ENCODE data around the gene DNAJB6.

DNAJB6 gene

GRCh38 chr7:157415486-157415885 is 78.7 kb downstream of the DNAJB6 start:
- 99% methylated on average over 11 of the region's 16 CpGs for WGBS (ENCODE audit: insufficient coverage)

DNA sequence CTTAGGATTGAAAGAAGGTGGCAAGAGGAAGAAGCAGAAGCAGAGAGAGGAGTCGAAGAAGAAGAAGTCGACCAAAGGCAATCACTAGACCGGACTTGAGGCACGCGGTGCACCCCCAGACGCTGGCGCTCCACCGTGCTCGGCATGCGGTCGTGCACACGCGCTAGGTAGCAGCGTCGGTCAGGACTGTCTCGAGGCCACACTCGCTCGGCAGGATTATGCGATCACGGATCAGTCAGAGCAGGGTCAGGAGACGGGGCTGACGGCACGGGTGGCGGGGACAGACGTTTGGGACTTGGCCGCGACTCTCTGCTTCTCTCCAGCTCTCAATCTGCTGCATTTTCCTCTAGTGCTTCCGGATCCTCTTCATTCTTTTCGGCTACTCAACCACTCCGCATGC is 79.2 kb downstream of the DNAJB6 start:
- no peak overlapping the region for H3K4me3 ChIP-seq (ENCODE audit: control insufficient read depth in 1 of 7, extremely low read depth in 1 of 7, insufficient read depth in 4 of 7, low read depth in 2 of 7, low read length in 6 of 7)
- H3K4me1 ChIP-seq (ENCODE audit: control extremely low read depth in 1 of 4, control insufficient read depth in 4 of 4, insufficient read depth in 4 of 4, low read length in 3 of 4): no peaks in the 10 kb centered on the region
- H3K27me3 ChIP-seq (replicated peaks in 2 of 5; ENCODE audit: control insufficient read depth in 4 of 5, insufficient read depth in 5 of 5, low read length in 4 of 5): no peaks in the 10 kb centered on the region
- no peak overlapping the region for H3K27ac ChIP-seq (ENCODE audit: insufficient read depth in 1 of 2, low read depth in 1 of 2, low read length in 2 of 2, poor library complexity in 1 of 2, severe bottlenecking in 2 of 2)
- DNase-seq: no peak
- H3K36me3 ChIP-seq (ENCODE audit: control insufficient read depth in 4 of 4, insufficient read depth in 4 of 4, low read length in 3 of 4): peaks cover 2 to 66% (median 44%) of the 10 kb centered on the region in 4 experiments
- H3K9me3 ChIP-seq (ENCODE audit: control extremely low read depth in 1 of 5, control insufficient read depth in 4 of 5, insufficient read depth in 2 of 5, low read depth in 1 of 5, low read length in 4 of 5): no peaks in the 10 kb centered on the region
- POLR2A ChIA-PET: no interaction called here
- 98% methylated on average over 27 of the region's 30 CpGs for WGBS (ENCODE audit: insufficient coverage)
- CTCF ChIA-PET: interaction anchor here (1.1 kb wide), 1 partner anchor 11 kb away, joined by 3 read pairs; no protein-coding TSS in a partner anchor

More at GRCh38 chr7:157415486-157415885, 78.7 kb downstream of the DNAJB6 start:
- H3K4me1 ChIP-seq (ENCODE audit: control extremely low read depth in 1 of 4, control insufficient read depth in 4 of 4, insufficient read depth in 4 of 4, low read length in 3 of 4): no peaks in the 10 kb centered on the region
- DNase-seq: no peak
- no peaks in the 10 kb centered on the region for H3K9me3 ChIP-seq (ENCODE audit: control extremely low read depth in 1 of 5, control insufficient read depth in 4 of 5, insufficient read depth in 2 of 5, low read depth in 1 of 5, low read length in 4 of 5)
- POLR2A ChIA-PET: no interaction called here
- no peak overlapping the region for H3K27ac ChIP-seq (ENCODE audit: insufficient read depth in 1 of 2, low read depth in 1 of 2, low read length in 2 of 2, poor library complexity in 1 of 2, severe bottlenecking in 2 of 2)
- peaks cover 2 to 68% (median 49%) of the 10 kb centered on the region in 4 experiments for H3K36me3 ChIP-seq (ENCODE audit: control insufficient read depth in 4 of 4, insufficient read depth in 4 of 4, low read length in 3 of 4)
- CTCF ChIA-PET: interaction anchor here (1.1 kb wide), 1 partner anchor 10 kb away, joined by 3 read pairs; no protein-coding TSS in a partner anchor
- no peaks in the 10 kb centered on the region for H3K27me3 ChIP-seq (replicated peaks in 2 of 5; ENCODE audit: control insufficient read depth in 4 of 5, insufficient read depth in 5 of 5, low read length in 4 of 5)
- no peak overlapping the region for H3K4me3 ChIP-seq (ENCODE audit: control insufficient read depth in 1 of 7, extremely low read depth in 1 of 7, insufficient read depth in 4 of 7, low read depth in 2 of 7, low read length in 6 of 7)

DNA sequence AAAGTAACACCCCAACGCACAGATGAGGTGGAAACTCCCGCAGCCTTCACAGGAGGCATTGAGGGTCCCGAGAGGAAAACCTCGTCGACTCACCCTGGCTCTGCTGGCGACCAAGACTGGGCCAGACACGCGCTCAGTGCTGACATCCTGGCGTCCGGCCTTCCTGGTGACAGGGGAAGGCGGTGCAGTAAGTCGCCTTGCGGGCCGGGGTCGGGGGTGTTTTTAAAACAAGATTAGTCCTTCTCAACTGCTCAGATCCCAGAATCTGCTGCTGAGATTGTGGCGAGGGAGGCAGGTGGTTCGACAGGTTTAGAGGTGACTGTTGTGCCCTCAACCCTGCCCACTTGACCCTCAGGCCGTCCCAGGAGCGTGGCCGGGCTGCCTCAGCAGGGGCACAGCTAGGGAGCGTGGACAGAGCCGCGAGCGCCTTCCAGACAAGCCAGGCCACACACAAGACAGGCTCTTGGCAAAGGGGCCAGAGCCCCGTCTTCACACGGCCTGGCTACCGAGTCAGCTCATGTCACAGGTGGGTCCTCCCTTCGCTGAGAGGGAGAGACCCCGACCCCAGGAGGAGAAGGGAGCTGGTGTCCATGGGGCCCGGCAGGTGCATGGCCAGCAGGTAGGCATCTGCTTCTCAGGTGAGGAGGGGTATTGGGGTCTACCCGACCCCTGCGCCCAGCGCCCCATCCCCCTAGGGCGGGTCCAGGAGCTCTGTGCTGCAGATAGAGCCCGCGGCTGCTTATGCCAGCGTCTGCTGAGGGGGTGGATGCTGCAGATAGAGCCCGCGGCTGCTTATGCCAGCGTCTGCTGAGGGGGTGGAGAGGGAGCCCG is 81.6 kb downstream of the DNAJB6 start:
- 94% methylated on average over 40 of the region's 41 CpGs for WGBS (ENCODE audit: insufficient coverage)
- Histone ChIP-seq H3K36me3 (ENCODE audit: control insufficient read depth in 4 of 4, insufficient read depth in 4 of 4, low read length in 3 of 4) (peaks cover 2 to 45% (median 34%) of the 10 kb centered on the region in 4 experiments), H3K27me3 (replicated peaks in 2 of 5; ENCODE audit: control insufficient read depth in 4 of 5, insufficient read depth in 5 of 5, low read length in 4 of 5) (no peaks in the 10 kb centered on the region), H3K4me1 (ENCODE audit: control extremely low read depth in 1 of 4, control insufficient read depth in 4 of 4, insufficient read depth in 4 of 4, low read length in 3 of 4) (no peaks in the 10 kb centered on the region), H3K27ac (ENCODE audit: insufficient read depth in 1 of 2, low read depth in 1 of 2, low read length in 2 of 2, poor library complexity in 1 of 2, severe bottlenecking in 2 of 2) (no peak overlapping the region), H3K9me3 (ENCODE audit: control extremely low read depth in 1 of 5, control insufficient read depth in 4 of 5, insufficient read depth in 2 of 5, low read depth in 1 of 5, low read length in 4 of 5) (no peaks in the 10 kb centered on the region), H3K4me3 (ENCODE audit: control insufficient read depth in 1 of 7, extremely low read depth in 1 of 7, insufficient read depth in 4 of 7, low read depth in 2 of 7, low read length in 6 of 7) (no peak overlapping the region)
- ChIA-PET CTCF (interaction anchor here (0.9 to 1.6 kb wide), 3 partner anchors 11 to 21 kb away, joined by 3 to 4 read pairs (median 3); no protein-coding TSS in a partner anchor), POLR2A (no interaction called here)
- peak in 1 of 3 donors; percentile 43 for DNase-seq

- H3K27ac ChIP-seq (ENCODE audit: insufficient read depth in 1 of 2, low read depth in 1 of 2, low read length in 2 of 2, poor library complexity in 1 of 2, severe bottlenecking in 2 of 2): no peak overlapping the region
- H3K4me3 ChIP-seq (ENCODE audit: control insufficient read depth in 1 of 7, extremely low read depth in 1 of 7, insufficient read depth in 4 of 7, low read depth in 2 of 7, low read length in 6 of 7): no peak overlapping the region
- no peaks in the 10 kb centered on the region for H3K27me3 ChIP-seq (replicated peaks in 2 of 5; ENCODE audit: control insufficient read depth in 4 of 5, insufficient read depth in 5 of 5, low read length in 4 of 5)
- CTCF ChIA-PET: interaction anchor here (0.9 to 1.0 kb wide), 3 partner anchors 12 to 21 kb away, joined by 3 to 4 read pairs (median 3); no protein-coding TSS in a partner anchor
- DNase-seq: no peak
- peaks cover 2 to 44% (median 34%) of the 10 kb centered on the region in 4 experiments for H3K36me3 ChIP-seq (ENCODE audit: control insufficient read depth in 4 of 4, insufficient read depth in 4 of 4, low read length in 3 of 4)
- 100% methylated on average over 1 of the region's 8 CpGs for WGBS (ENCODE audit: insufficient coverage)
- H3K4me1 ChIP-seq (ENCODE audit: control extremely low read depth in 1 of 4, control insufficient read depth in 4 of 4, insufficient read depth in 4 of 4, low read length in 3 of 4): no peaks in the 10 kb centered on the region
- POLR2A ChIA-PET: no interaction called here
- no peaks in the 10 kb centered on the region for H3K9me3 ChIP-seq (ENCODE audit: control extremely low read depth in 1 of 5, control insufficient read depth in 4 of 5, insufficient read depth in 2 of 5, low read depth in 1 of 5, low read length in 4 of 5)
Observed at GRCh38 chr7:157419035-157419293, 82.2 kb downstream of the DNAJB6 start.

DNA sequence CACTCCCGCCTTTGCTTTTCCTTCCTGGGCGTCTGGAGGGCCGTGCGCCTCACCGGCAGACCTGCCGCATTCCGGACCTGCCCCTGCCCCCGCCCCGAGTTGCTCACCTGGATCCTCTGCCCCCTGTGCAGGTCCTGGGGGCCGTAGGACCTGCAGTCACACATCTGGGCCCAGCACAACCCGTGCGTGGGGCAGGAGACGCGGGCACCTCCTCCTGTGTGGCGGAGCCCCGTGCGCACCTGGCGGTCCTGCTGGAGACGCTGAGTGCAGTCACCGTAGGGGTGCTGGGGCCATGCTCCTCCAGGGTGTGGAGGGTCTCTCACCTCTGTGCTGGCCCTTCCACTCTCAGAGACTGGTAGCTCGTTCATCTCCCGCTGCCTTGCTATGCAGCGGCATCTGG is 85.5 kb downstream of the DNAJB6 start:
- DNase-seq: no peak
- H3K36me3 ChIP-seq (ENCODE audit: control insufficient read depth in 4 of 4, insufficient read depth in 4 of 4, low read length in 3 of 4): peaks cover 2 to 14% (median 9%) of the 10 kb centered on the region in 4 experiments
- no peaks in the 10 kb centered on the region for H3K27me3 ChIP-seq (replicated peaks in 2 of 5; ENCODE audit: control insufficient read depth in 4 of 5, insufficient read depth in 5 of 5, low read length in 4 of 5)
- no peaks in the 10 kb centered on the region for H3K9me3 ChIP-seq (ENCODE audit: control extremely low read depth in 1 of 5, control insufficient read depth in 4 of 5, insufficient read depth in 2 of 5, low read depth in 1 of 5, low read length in 4 of 5)
- H3K4me3 ChIP-seq (ENCODE audit: control insufficient read depth in 1 of 7, extremely low read depth in 1 of 7, insufficient read depth in 4 of 7, low read depth in 2 of 7, low read length in 6 of 7): no peak overlapping the region
- no peaks in the 10 kb centered on the region for H3K4me1 ChIP-seq (ENCODE audit: control extremely low read depth in 1 of 4, control insufficient read depth in 4 of 4, insufficient read depth in 4 of 4, low read length in 3 of 4)
- 94% methylated on average over 22 of the region's 23 CpGs for WGBS (ENCODE audit: insufficient coverage)
- ChIA-PET CTCF (no interaction called here), POLR2A (interaction anchor here (0.6 kb wide), 1 partner anchor 40 kb away, joined by 4 read pairs; no protein-coding TSS in a partner anchor)
- H3K27ac ChIP-seq (ENCODE audit: insufficient read depth in 1 of 2, low read depth in 1 of 2, low read length in 2 of 2, poor library complexity in 1 of 2, severe bottlenecking in 2 of 2): no peak overlapping the region

- ChIA-PET POLR2A (no interaction called here), CTCF (no interaction called here)
- Histone ChIP-seq H3K9me3 (ENCODE audit: control extremely low read depth in 1 of 5, control insufficient read depth in 4 of 5, insufficient read depth in 2 of 5, low read depth in 1 of 5, low read length in 4 of 5) (no peaks in the 10 kb centered on the region), H3K4me1 (ENCODE audit: control extremely low read depth in 1 of 4, control insufficient read depth in 4 of 4, insufficient read depth in 4 of 4, low read length in 3 of 4) (no peaks in the 10 kb centered on the region), H3K27me3 (replicated peaks in 2 of 5; ENCODE audit: control insufficient read depth in 4 of 5, insufficient read depth in 5 of 5, low read length in 4 of 5) (no peaks in the 10 kb centered on the region), H3K27ac (ENCODE audit: insufficient read depth in 1 of 2, low read depth in 1 of 2, low read length in 2 of 2, poor library complexity in 1 of 2, severe bottlenecking in 2 of 2) (no peak overlapping the region), H3K36me3 (ENCODE audit: control insufficient read depth in 4 of 4, insufficient read depth in 4 of 4, low read length in 3 of 4) (peaks cover 0 to 8% (median 4%) of the 10 kb centered on the region in 4 experiments), H3K4me3 (ENCODE audit: control insufficient read depth in 1 of 7, extremely low read depth in 1 of 7, insufficient read depth in 4 of 7, low read depth in 2 of 7, low read length in 6 of 7) (no peak overlapping the region)
- WGBS (ENCODE audit: insufficient coverage): 95% methylated on average over 12 of the region's 12 CpGs
- no peak for DNase-seq
Observed at GRCh38 chr7:157423348-157423747, 86.5 kb downstream of the DNAJB6 start.

- 95% methylated on average over 31 of the region's 31 CpGs for WGBS (ENCODE audit: insufficient coverage)
- Histone ChIP-seq H3K4me1 (ENCODE audit: control extremely low read depth in 1 of 4, control insufficient read depth in 4 of 4, insufficient read depth in 4 of 4, low read length in 3 of 4) (no peaks in the 10 kb centered on the region), H3K27ac (ENCODE audit: insufficient read depth in 1 of 2, low read depth in 1 of 2, low read length in 2 of 2, poor library complexity in 1 of 2, severe bottlenecking in 2 of 2) (no peak overlapping the region), H3K27me3 (replicated peaks in 2 of 5; ENCODE audit: control insufficient read depth in 4 of 5, insufficient read depth in 5 of 5, low read length in 4 of 5) (no peaks in the 10 kb centered on the region), H3K36me3 (ENCODE audit: control insufficient read depth in 4 of 4, insufficient read depth in 4 of 4, low read length in 3 of 4) (peaks cover 0 to 4% (median 1%) of the 10 kb centered on the region in 4 experiments), H3K4me3 (ENCODE audit: control insufficient read depth in 1 of 7, extremely low read depth in 1 of 7, insufficient read depth in 4 of 7, low read depth in 2 of 7, low read length in 6 of 7) (no peak overlapping the region), H3K9me3 (ENCODE audit: control extremely low read depth in 1 of 5, control insufficient read depth in 4 of 5, insufficient read depth in 2 of 5, low read depth in 1 of 5, low read length in 4 of 5) (no peaks in the 10 kb centered on the region)
- DNase-seq: no peak
- POLR2A ChIA-PET: no interaction called here
- CTCF ChIA-PET: interaction anchor here (0.6 kb wide), 1 partner anchor 400 kb away, joined by 3 read pairs; no protein-coding TSS in a partner anchor
Observed at GRCh38 chr7:157423886-157424565, 87.2 kb downstream of the DNAJB6 start.

Data from common myeloid progenitor, CD34-positive (primary cell).